Activated T-helper 2 cell treated with anti-CD3 and anti-CD28 coated beads, Interferon-gamma antibody, Interleukin-2, Interleukin-4, amounts not matched to agents 10 μg/mL and 5 μg/mL and 100 μg/mL, durations not matched to agents 14 hours and 24 hours and 36 hours (primary cell): ENCODE measurements around the gene C13orf46. TPM values are rescaled to one million over a fixed set of nuclear protein-coding genes. Genes with fewer than 3 reads are reported as not detected.
"Not testable (repeated sequence)": the region's sequence is repeated elsewhere in the genome, so short reads cannot be mapped to it uniquely, and the experiment has no call there.

Source experiments
- DNase-seq: peaks from one replicate; pipeline ENCODE4 v3.0.0; 2021; ENCODE audit warnings: low spot score
- H3K27ac Mint-ChIP-seq: one replicate; pipeline ENCODE4 v1.8.0; 2021; ENCODE audit warnings: mixed read lengths
- H3K27me3 Mint-ChIP-seq: one replicate; pipeline ENCODE4 v1.8.0; 2021; ENCODE audit warnings: low read depth, mixed read lengths
- H3K36me3 Mint-ChIP-seq: one replicate; pipeline ENCODE4 v1.8.0; 2021; ENCODE audit warnings: low read depth, mixed read lengths
- H3K4me1 Mint-ChIP-seq: one replicate; pipeline ENCODE4 v1.8.0; 2021; ENCODE audit warnings: low read depth, mixed read lengths
- H3K4me3 Mint-ChIP-seq: one replicate; pipeline ENCODE4 v1.8.0; 2021; ENCODE audit warnings: low read depth, mild to moderate bottlenecking, moderate library complexity, mixed read lengths
- H3K9me3 Mint-ChIP-seq: one replicate; pipeline ENCODE4 v1.8.0; 2021; ENCODE audit warnings: mixed read lengths
- intact Hi-C: fragments of 100-400 bp; cut with micrococcal nuclease; formaldehyde crosslinking; loops from one replicate; pipeline ENCODE4 v1.15.1; 2023
- total RNA-seq: library from RNA; stranded (reverse); gene quantifications from 2 replicates; pipeline ENCODE4 v1.2.3, GENCODE V29; 2022

The C13orf46 gene
- 0.16 and 0.27 TPM in 2 replicates for total RNA-seq

GRCh38 chr13:113973218-113974164, at the start of gene C13orf46:
Gene C13orf46 (minus strand): TSS chr13:113974076. CDS start chr13:113973997, 79 bp downstream.
- DNase-seq: no peak
- Mint-ChIP-seq H3K27me3 (no peaks in the 10 kb centered on the region), H3K36me3 (peaks cover 8% of the 10 kb centered on the region), H3K4me3 (no peak within 1 kb of the TSS), H3K27ac (no peak within 1 kb of the TSS), H3K4me1 (no peaks in the 10 kb centered on the region), H3K9me3 (no peaks in the 10 kb centered on the region)
- intact Hi-C loops: no loop called here

DNA sequence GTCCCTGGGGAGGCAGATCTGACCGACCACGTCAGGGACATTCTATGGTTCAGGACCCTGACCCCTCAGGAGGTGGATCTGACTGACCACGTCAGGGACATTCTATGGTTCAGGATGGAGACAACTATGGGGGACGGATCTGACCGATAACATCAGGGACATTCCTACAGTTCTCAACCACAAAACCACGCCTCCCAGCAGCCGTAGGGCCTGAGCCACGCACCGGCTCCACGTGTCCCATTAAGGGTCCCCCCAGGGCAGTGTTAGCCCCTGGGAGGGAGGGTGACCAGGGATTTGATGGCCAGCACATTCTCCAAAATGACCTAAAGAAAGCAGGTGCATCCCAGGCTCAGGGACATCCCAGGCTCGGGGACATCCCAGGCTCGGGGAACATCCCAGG, 49.0 kb upstream of the C13orf46 start:
- no peaks in the 10 kb centered on the region for H3K27me3 Mint-ChIP-seq
- no peak for DNase-seq
- peaks cover 10% of the 10 kb centered on the region for H3K36me3 Mint-ChIP-seq
- H3K27ac Mint-ChIP-seq: no peak overlapping the region
- H3K4me1 Mint-ChIP-seq: no peaks in the 10 kb centered on the region
- no peak overlapping the region for H3K4me3 Mint-ChIP-seq
- intact Hi-C loops: no loop called here
- H3K9me3 Mint-ChIP-seq: no peaks in the 10 kb centered on the region

DNA sequence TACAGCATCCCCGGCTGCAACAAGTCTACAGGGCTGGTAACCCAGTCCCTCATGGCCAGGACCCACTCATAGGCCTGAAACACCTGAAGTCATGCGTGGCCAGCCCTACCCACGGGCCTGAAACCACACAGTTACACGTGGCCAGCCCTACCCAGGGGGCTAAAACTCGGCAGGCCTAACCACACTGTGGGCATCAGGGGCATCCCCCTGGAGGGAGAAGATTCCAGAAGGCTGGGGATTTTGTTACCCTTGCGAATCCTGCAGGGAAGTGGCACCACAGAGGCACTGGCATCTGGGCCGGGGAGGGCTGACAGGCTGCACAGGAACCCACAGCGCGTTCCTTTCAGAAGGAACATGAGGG, 48.4 kb upstream of the C13orf46 start:
- Mint-ChIP-seq H3K27ac (no peak overlapping the region), H3K4me1 (no peaks in the 10 kb centered on the region), H3K27me3 (no peaks in the 10 kb centered on the region), H3K36me3 (peaks cover 7% of the 10 kb centered on the region), H3K9me3 (no peaks in the 10 kb centered on the region), H3K4me3 (no peak overlapping the region)
- DNase-seq: no peak
- intact Hi-C loops: no loop called here

DNA sequence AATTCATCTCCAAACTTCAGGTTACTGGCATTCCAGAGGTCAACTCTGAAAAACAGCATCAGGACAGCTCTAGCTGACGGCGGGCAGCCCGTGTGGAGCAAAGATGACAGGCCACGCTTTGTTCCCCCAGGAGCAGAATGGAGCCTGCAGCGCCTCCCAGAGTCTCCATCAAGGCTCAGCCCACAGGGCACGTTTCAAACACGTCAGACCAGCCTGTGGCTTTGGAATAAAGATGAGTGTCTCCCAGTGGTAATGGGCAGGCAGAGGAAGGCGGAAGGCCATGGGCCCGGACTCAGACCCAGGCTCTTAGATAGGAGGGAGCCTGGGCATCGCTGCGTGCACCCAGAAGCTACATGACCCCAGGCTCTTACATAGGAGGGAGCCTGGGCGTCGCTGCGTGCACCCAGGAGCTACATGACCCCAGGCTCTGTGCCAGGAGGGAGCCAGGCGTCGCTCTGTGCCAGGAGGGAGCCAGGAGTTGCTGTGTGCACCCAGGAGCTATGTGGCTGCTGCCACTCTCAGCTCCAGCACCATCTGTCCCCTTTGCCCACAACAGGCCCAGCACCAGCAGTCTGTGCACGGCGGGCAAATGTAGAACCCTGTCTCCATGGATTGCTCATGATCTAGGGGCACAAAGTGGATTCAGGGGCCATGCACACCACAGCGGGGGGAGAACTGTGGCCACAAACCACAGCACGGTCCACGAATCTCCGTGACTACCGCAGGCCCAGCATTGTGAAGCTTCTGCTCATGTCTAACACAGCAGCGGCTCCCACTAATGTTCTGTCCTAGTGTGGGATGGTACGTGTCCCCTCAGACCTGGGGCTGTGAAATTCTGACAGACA, 47.8 kb upstream of the C13orf46 start:
- Mint-ChIP-seq H3K9me3 (no peaks in the 10 kb centered on the region), H3K4me1 (no peaks in the 10 kb centered on the region), H3K4me3 (no peak overlapping the region), H3K27me3 (no peaks in the 10 kb centered on the region), H3K27ac (no peak overlapping the region), H3K36me3 (peaks cover 6% of the 10 kb centered on the region)
- DNase-seq: no peak
- intact Hi-C loops: no loop called here

GRCh38 chr13:114020750-114021463, 47.0 kb upstream of the C13orf46 start:
- no peaks in the 10 kb centered on the region for H3K9me3 Mint-ChIP-seq
- no peaks in the 10 kb centered on the region for H3K4me1 Mint-ChIP-seq
- DNase-seq: no peak
- intact Hi-C loops: no loop called here
- no peaks in the 10 kb centered on the region for H3K27me3 Mint-ChIP-seq
- H3K4me3 Mint-ChIP-seq: no peak overlapping the region
- peaks cover 6% of the 10 kb centered on the region for H3K36me3 Mint-ChIP-seq
- no peak overlapping the region for H3K27ac Mint-ChIP-seq

DNA sequence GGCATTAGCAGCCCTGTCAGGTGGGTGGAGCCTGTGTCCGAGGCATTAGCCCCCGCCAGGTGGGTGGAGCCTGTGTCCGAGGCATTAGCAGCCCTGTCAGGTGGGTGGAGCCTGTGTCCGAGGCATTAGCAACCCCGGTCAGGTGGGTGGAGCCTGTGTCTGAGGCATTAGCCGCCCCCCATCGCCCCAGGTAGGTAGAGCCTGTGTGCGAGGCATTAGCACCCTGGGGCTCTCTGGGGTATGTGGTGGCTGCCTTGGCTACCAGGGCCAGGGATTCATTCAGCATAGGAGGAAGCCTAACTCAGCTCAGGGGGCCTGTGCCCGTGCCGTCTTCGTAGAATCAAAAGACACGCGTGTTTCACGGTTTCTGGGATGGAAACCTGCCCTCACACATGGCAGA, 46.3 kb upstream of the C13orf46 start:
- H3K27ac Mint-ChIP-seq, H3K36me3 Mint-ChIP-seq, H3K4me3 Mint-ChIP-seq, DNase-seq, H3K9me3 Mint-ChIP-seq, intact Hi-C loops, H3K27me3 Mint-ChIP-seq, H3K4me1 Mint-ChIP-seq: not testable (repeated sequence)

DNA sequence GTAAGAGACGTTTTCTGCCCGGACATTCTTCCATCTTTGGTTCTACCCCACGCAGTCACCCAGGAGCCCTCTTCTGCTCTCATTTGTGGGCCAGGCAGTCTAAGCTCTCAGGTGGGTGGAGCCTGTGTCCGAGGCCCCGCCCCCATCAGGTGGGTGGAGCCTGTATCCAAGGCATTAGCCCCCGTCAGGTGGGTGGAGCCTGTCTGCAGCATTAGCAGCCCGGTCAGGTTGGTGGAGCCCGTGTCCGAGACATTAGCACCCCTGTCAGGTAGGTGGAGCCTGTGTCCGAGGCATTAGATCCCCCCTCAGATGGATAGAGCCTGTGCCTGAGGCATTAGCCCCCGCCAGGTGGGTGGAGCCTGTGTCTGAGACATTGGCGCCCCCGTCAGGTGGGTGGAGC, 45.5 kb upstream of the C13orf46 start:
- Mint-ChIP-seq H3K27ac (no peak overlapping the region), H3K9me3 (no peaks in the 10 kb centered on the region), H3K4me3 (no peak overlapping the region), H3K36me3 (peaks cover 3% of the 10 kb centered on the region), H3K27me3 (no peaks in the 10 kb centered on the region), H3K4me1 (no peaks in the 10 kb centered on the region)
- DNase-seq: no peak
- intact Hi-C loops: no loop called here

DNA sequence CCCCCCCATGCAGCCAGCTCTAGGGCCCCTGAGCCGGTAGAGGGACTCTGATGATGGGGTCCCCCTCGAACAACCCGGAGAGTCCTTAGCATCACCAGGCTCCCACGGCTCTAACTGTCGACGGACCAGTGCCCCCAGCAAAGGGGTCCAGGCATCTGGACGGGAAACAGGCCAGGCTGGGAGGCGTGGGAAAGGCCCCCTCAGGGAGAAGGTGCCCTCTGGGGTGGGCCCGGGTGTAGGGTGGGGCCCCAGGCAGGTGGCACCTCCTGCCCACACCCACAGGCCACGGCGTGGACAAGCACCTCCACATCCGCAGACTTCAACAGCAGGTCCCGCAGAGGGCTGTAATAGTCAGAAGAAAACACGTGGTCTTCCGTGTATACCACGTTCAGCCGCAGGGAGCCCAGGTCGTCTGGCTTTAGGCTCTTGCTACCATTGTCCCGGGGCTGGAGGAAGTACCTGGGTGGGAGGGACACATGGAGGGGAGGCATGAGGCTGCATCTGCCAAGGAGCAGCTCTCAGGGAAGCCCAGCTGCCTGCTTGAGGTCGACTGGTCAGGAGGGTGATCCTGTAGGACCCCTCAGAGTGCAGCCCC, 44.7 kb upstream of the C13orf46 start:
- no peak for DNase-seq
- Mint-ChIP-seq H3K9me3 (no peaks in the 10 kb centered on the region), H3K36me3 (peaks cover 3% of the 10 kb centered on the region), H3K27ac (no peak overlapping the region), H3K4me3 (no peak overlapping the region), H3K4me1 (no peaks in the 10 kb centered on the region), H3K27me3 (no peaks in the 10 kb centered on the region)
- intact Hi-C loops: no loop called here

- no peak overlapping the region for H3K27ac Mint-ChIP-seq
- intact Hi-C loops: no loop called here
- peaks cover 3% of the 10 kb centered on the region for H3K36me3 Mint-ChIP-seq
- no peaks in the 10 kb centered on the region for H3K4me1 Mint-ChIP-seq
- no peaks in the 10 kb centered on the region for H3K27me3 Mint-ChIP-seq
- no peaks in the 10 kb centered on the region for H3K9me3 Mint-ChIP-seq
- H3K4me3 Mint-ChIP-seq: no peak overlapping the region
- no peak for DNase-seq
These were observed 44.1 kb upstream of the C13orf46 start for GRCh38 chr13:114017966-114018365.

- H3K36me3 Mint-ChIP-seq: peaks cover 3% of the 10 kb centered on the region
- no peaks in the 10 kb centered on the region for H3K27me3 Mint-ChIP-seq
- H3K27ac Mint-ChIP-seq: no peak overlapping the region
- DNase-seq: no peak
- no peak overlapping the region for H3K4me3 Mint-ChIP-seq
- intact Hi-C loops: no loop called here
- H3K9me3 Mint-ChIP-seq: no peaks in the 10 kb centered on the region
- no peaks in the 10 kb centered on the region for H3K4me1 Mint-ChIP-seq
These were observed 43.3 kb upstream of the C13orf46 start for GRCh38 chr13:114017028-114017630.

- H3K27ac Mint-ChIP-seq: no peak overlapping the region
These were observed 42.6 kb upstream of the C13orf46 start for GRCh38 chr13:114016321-114017027.

DNA sequence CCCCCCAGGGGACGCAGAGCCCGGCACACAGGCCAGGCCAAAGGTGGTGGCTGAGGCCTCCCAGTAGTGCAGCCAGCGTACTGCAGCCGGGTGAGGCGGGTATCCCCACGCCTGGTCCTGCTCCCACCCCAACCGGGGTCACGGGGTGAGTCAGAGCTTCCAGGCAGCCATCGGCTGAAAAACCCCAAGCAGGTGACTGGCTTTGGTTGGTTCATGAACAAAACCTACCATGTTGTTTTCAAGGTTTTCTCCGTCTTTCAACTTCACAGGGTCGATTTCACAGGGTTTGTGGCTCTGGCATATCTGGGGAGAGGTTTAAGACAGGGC, 42.1 kb upstream of the C13orf46 start:
- Mint-ChIP-seq H3K4me3 (no peak overlapping the region), H3K36me3 (peaks cover 5% of the 10 kb centered on the region), H3K9me3 (no peaks in the 10 kb centered on the region), H3K27ac (no peak overlapping the region), H3K27me3 (no peaks in the 10 kb centered on the region), H3K4me1 (peaks cover 4% of the 10 kb centered on the region)
- intact Hi-C loops: no loop called here
- no peak for DNase-seq

More at GRCh38 chr13:114016321-114017027, 42.6 kb upstream of the C13orf46 start:
- H3K4me3 Mint-ChIP-seq: no peak overlapping the region
- H3K9me3 Mint-ChIP-seq: no peaks in the 10 kb centered on the region
- no peaks in the 10 kb centered on the region for H3K27me3 Mint-ChIP-seq
- intact Hi-C loops: no loop called here
- H3K4me1 Mint-ChIP-seq: no peaks in the 10 kb centered on the region
- no peak for DNase-seq
- peaks cover 3% of the 10 kb centered on the region for H3K36me3 Mint-ChIP-seq
